PFSK-1 (cell line): Measurements from ENCODE around the gene RNF157.

Experiments used
- POLR2AphosphoS5 ChIP-seq: IDR thresholded peaks from 2 replicates; pipeline ENCODE4 v1.6.1; 2012; ENCODE audit warnings: low read depth, mild to moderate bottlenecking, control low read depth, low read length, moderate library complexity
- SIN3A ChIP-seq: IDR thresholded peaks from 2 replicates; pipeline ENCODE4 v1.6.1; 2012; ENCODE audit warnings: mild to moderate bottlenecking, low read length, moderate library complexity, borderline replicate concordance; ENCODE audit not compliant: insufficient read depth

GRCh38 chr17:76246080-76247066, 6.1 kb upstream of the RNF157 start:
- TF ChIP-seq POLR2AphosphoS5 (no peak), SIN3A (no peak)
